Middle frontal gyrus (tissue), 1 donor: ENCODE data around the gene ATF7.
"Not testable (repeated sequence)": the region's sequence is repeated elsewhere in the genome, so short reads cannot be mapped to it uniquely, and the experiment has no call there.

Experiments used
- DNase-seq: peaks from one replicate; pipeline ENCODE4 v3.0.0-alpha.2; 2015; ENCODE audit warnings: low spot score; ENCODE audit errors: extremely low spot score

ATF7 gene

DNA sequence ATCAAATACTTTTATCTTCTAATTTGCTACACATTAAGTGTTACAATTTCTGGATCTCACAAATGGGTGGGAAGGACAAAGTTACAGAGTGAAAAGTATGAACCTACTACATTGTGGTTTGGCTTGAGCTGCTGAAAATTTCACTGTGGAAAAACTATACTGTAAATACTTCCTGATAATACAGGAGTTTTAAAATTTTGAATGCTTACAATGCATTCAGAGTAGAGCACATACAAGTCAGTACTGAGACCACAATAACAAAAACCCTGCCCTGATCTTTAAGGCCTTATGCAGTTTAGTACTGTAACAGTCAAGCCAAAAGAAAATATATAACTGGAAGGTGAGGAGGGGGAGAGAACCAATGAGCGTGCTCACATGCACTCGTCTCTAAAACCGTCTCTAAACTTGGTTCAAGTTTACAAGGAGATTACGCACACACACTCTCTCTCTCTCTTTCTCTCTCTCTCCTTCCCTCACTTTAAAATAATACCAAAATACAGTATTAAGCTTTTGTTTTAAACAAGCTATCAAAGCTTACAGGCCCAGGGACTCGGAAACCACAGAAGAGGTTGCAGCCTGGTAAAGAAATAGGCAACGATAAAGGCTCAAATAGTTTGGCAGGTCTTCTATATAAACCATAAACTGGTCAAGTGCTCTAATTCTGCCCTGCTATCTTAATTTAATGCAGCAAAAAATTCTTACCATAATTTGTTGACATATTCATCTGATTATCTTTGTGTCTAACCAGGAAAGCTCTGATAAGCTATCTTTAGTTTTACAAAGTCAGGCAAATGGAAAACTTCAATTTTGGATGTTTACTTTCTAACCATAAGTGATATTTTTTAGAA, 58.0 kb downstream of the ATF7 start:
- no peak for DNase-seq

- DNase-seq = not testable (repeated sequence)
Observed at GRCh38 chr12:53565376-53565775, 60.8 kb downstream of the ATF7 start.

DNA sequence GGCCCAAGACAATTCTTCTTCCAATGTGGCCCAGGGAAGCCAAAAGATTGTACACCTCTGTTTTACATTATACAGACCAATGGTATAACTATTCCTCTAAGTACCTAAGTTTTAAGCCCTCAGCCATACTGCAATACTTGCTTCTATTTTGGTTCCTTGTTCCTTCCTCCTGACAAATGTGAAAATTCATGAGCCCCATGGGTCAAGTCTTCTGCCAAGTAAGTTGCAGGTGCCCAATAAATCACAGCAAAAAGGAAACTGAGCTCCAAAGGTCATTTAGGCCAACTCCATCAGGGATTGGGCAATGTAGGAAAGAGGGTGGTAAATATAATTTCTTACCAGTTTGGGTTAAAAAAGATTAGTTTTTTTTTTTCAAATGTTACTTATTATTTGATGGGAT, 61.2 kb downstream of the ATF7 start:
- DNase-seq = no peak

- no peak for DNase-seq
Observed at GRCh38 chr12:53564278-53564677, 61.9 kb downstream of the ATF7 start.

GRCh38 chr12:53563452-53564028, 62.6 kb downstream of the ATF7 start:
- no peak for DNase-seq

DNA sequence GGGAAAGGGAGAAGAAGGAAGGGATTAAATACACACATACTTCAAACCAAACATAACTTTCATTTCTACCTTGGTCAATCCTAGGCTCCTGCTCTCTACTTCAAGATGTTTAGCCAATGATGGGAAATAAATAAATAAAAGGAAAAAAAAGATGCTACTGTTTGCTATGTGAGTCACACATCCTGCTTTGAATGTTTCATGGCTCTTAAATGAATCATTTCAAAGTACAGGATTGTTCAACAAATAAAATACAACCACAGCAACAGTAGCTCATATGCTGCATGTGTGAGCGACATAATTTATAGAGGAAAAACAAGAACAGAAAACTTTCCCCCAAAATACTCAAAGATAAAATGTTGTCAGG, 64.6 kb downstream of the ATF7 start:
- no peak for DNase-seq

- DNase-seq = no peak
Observed at GRCh38 chr12:53560912-53561589, 65.1 kb downstream of the ATF7 start.

DNA sequence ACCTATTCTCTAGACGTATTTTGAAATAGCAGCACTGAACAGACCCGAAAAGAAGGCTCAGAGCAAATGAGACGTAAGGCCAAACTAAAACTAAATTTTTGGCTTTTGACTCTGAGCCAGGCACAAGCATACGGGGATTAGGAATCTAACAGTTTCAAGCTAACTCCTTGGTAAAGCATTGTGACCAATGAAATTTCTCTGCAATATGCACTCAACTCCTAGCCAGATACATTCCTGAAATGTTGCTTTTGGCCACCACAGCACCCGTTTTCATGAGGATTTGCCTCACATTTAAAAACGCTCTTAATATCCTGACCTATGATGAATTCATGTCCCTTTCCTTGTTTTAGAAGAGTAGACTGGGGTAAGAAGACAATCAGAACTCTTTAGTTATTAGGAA, 65.8 kb downstream of the ATF7 start:
- no peak for DNase-seq

GRCh38 chr12:53558631-53559030, 67.6 kb downstream of the ATF7 start:
- DNase-seq = no peak

GRCh38 chr12:53552361-53553327, 73.5 kb downstream of the ATF7 start:
- no peak for DNase-seq

DNA sequence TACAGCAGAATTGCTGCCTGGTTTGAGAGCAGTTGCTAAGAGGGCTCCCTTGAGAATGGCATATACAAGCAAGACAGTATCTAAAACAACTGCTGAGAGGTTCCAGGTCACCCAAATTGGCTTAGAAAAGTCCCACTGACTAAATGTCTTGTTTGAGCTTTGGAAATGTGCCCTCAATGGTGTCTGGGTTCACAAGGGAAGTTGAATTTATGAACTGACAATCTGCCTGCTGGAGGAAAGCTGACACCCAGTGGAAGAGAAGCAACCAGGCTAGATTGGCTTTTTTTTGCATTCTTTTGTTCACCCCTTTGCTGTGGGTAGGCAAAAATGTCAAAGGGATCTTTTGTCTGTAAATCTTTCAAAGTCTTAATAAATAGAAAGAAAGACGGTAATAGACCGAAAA, 74.3 kb downstream of the ATF7 start:
- no peak for DNase-seq

DNA sequence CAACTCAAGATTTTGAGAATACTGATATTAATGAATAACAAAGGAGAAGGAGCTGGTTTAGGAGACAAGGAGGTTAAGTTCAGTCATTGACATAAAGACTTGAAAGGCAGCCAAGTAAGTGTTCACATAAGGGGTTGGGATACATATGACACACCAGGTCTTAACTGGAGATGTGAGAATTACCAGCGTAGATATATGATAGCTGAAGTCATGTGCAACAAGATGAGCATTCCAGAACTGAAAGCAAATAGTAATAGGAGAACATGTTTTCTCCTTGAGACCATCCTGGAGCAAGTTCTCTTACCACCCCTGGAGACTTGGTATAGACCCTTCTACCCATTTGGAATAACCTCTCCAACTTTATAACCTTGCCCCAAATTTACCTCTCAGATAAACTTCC, 75.6 kb downstream of the ATF7 start:
- no peak for DNase-seq

DNA sequence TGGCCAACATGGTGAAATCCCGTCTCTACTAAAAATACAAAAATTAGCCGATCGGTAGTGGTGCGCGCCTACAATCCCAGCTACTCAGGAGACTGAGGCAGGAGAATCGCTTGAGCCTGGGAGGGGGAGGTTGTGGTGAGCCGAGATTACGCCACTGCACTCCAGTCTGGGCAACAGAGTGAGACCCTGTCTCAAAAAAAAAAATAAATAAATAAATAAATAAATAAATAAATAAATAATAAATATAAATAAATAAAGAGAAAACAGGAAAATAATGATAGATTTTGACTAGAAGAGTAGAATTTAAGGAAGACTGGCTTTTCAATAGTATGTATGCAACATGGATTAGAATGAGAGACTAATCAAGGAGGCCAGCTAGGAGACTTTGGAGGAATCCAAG, 76.1 kb downstream of the ATF7 start:
- not testable (repeated sequence) for DNase-seq

GRCh38 chr12:53548354-53548753, 77.8 kb downstream of the ATF7 start:
- not testable (repeated sequence) for DNase-seq

DNA sequence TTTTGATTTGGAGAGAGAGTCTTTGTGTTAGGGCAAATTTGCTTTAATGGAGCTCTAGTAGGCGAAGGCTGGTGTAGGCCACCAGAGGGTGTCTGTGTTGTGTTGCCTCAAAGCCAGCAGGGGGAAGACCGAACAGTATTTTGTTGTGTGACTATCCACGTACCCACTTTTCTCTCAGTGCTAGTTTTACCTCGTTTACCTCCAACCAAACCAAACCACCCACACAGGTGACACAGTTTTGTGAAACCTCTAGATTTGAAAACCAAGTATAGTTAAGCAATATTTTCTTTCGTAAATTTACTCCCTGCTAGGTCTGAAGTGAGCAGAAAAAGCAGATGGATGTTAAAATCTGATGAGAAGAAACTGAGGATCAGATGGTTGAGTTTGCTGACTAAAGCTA, 82.6 kb downstream of the ATF7 start:
- DNase-seq = peak; percentile 69

DNA sequence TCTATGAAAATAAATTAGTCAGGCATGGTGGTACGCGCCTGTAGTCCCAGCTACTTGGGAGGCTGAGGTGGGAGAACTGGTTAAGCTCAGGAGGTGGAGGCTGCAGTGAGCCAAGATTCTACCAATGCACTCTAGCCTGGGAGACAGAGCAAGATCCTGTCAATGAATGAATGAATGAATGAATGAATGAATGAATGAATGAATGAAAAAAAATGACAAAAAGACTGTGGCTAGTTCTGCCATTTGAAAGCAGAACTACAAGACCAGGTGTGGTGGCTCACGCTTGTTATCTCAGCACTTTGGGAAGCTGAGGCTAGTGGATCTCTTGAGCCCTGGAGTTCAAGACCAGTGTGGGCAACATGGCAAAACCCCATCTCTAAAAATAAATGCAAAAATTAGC, 86.7 kb downstream of the ATF7 start:
- no peak for DNase-seq

GRCh38 chr12:53538209-53538689, 87.9 kb downstream of the ATF7 start:
- DNase-seq = no peak

DNA sequence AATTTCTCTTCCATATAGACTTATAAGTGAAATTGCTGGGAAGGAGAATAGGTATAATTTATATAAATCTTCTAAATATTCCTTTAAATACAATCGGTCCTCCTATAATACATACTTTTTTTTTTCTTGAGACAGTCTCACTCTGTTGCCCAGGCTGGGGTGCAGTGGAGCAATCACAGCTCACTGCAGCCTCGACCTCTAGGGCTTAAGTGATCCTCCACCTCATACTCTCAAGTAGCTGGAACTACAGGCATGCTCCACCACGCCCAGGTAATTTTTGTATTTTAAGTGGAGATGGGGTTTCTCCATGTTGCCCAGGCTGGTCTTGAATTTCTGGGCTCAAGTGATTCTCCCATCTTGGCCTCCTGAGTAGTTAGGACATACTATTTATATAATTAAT, 89.2 kb downstream of the ATF7 start:
- no peak for DNase-seq

GRCh38 chr12:53533471-53533870, 92.7 kb downstream of the ATF7 start:
- no peak for DNase-seq

- DNase-seq = no peak
Observed at GRCh38 chr12:53532524-53533445, 93.4 kb downstream of the ATF7 start.
